Activated naive CD8-positive, alpha-beta T cell treated with anti-CD3 and anti-CD28 coated beads, Interleukin-2, amount 50 U/mL, for 16 hours (primary cell): ENCODE results near the gene C14orf39.

ENCODE experiments used
- DNase-seq: peaks from one replicate; pipeline ENCODE4 v3.0.0-alpha.2; 2020; ENCODE audit warnings: low read depth, low spot score

Gene C14orf39, protein sequence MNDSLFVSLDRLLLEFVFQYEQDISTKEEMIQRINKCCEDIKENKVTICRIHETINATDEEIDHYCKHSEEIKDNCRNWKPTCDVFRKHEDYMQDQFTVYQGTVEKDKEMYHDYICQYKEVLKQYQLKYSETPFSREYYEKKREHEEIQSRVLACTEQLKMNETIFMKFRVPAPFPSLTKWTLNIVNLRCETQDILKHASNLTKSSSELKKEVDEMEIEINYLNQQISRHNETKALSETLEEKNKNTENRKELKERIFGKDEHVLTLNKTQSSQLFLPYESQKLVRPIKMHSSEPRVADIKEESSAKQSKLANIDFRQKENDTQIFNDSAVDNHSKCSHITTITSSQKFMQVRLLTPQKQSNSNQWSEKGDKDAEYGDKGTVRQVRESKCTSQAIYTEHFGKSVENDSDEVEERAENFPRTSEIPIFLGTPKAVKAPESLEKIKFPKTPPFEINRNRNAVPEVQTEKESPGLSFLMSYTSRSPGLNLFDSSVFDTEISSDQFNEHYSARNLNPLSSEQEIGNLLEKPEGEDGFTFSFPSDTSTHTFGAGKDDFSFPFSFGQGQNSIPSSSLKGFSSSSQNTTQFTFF

DNA sequence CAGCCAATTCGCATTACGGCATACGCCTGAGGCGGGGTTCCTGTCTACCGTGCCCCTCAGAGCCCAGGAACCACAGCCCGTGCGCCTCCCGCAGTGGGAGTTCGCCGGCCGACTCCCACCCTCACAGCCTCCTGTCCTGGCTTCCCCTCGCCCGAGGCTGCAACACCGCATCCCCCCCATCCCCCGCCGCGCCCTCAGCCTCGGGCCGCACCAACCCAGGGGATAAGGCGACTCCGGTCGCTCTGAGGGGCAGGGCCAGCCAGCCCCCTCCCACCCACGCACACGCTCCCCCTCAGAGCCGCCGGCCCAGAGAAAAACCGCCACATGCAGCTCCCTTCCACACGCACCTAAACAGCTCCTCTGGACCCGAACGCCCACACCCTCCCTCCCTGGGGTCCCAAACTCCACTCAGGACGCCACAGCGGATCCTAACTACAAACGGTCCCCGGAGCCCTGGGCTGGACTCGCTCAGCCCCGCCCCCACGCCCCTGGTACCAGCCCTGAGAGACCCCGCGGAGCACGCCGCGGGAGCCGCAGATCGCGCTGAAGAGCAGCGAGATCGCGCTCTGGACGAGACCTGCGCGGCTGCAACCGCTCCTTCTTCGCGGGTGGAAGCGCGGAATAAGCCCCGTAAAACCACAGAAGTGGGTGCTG is at the start of gene C14orf39:
Gene C14orf39, minus strand, starts transcription at position 466 of the 654 bp plus-strand sequence. CDS start 985 bp downstream, outside the sequence.
- no peak for DNase-seq

GRCh38 chr14:60532442-60532841 is 46.6 kb upstream of the C14orf39 start:
- no peak for DNase-seq

DNA sequence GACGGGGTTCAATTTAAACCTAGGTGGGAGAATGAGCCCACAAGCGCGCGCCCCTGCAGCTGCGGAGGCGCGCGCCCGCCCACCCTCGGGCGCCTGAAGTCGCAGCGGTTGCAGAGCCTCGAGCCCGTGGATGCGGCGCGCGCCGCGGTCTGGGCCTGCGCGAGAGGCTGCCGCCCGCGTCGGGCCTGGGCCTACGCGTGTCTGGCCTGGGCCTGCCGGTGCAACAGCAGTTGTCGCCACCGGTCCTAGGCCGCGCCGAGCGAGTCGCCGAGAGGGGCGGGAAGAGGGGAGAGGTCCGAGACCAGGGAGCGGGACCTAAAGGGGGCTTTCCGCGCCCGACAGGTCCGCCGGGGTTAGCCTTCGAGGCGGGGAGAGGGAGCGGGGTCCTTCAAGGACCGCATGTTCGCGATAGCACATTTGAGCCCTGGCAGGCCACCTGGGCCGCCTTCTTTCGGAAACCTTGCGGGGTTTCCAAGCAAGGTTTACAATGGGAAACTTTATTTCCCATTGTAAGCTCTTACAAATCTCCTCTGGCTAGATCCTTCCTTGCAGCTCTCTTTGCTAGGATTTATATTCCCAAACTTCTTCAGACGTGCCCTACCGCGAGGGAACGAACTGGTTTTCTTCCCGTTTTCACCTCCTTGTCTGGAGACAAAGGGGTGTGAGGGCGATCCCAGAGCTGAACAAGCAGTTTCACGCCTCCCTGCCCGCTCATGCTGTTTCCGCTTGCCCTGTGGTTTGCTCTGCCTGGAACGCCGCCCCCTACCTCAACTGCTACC is 29.8 kb upstream of the C14orf39 start:
- DNase-seq = no peak

DNA sequence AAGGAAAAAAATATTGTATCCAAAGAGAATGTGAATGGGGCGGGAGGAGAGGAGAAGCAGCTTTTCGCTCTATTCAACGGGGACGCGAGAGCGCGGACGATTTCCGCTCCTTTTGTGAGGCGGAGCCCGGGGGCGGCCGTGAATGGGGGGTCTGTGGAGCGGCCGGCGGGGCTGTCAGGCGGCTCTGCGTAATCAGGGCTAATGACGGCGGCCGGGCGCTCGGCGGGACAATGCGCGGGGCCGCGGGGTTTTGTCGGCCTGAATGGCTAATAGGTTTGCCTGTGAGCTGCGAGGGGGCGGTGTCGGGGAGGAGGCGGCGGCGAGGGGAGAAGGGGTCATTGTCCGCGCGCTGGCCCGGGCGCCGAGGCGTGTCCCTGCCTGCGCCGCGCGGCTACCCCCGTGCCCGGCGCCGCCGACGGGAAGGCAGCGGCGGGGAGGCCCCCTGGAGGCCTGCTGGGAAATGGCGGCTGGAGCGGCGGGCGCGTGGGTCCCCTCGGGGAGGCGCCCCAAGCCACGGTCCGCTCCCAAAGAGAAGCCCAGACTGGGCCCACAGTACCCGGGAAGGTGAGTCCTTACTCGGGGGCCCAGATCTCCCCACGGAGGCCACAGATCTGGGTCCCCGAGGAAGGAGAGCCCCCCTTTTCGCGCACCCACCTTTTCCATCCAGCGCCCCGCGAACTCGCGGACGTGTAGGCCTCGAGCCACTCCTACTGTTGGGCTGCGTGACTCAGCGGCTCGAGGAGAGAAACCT is 29.1 kb upstream of the C14orf39 start:
- DNase-seq = no peak

- no peak for DNase-seq
Observed at GRCh38 chr14:60514378-60514740, 28.5 kb upstream of the C14orf39 start.

GRCh38 chr14:60512973-60513571 is 27.2 kb upstream of the C14orf39 start:
- DNase-seq = no peak

- DNase-seq = no peak
Observed at GRCh38 chr14:60512126-60512525, 26.3 kb upstream of the C14orf39 start.

DNA sequence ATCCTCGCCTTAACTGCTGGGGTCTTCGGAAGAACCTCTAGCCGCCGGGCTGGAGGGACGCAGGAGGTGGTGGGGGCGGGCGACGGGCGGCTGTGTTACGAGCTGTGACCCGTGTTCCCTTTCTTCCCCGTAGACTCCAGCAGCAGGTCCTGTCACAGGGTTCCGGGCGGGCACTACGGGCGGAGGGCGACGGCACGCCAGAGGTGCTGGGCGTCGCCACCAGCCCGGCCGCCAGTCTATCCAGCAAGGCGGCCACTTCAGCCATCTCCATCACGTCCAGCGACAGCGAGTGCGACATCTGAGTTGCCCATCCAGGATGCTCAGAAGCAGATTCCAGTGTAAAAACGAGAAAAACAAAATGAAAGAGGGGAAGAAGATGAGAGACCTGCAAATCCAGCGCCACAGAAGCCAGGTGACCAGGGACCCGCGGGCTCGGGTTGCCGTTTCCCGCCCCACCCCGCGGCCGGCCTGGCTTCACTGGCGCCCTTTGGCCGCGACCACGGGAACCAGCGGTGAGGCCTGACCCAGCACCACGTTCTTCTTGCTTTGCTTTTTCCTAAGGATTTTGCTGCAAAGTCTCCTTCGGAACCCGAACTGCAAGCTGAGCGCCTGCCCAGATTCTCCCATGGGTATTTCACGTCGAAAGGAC is 25.2 kb upstream of the C14orf39 start:
- no peak for DNase-seq

DNA sequence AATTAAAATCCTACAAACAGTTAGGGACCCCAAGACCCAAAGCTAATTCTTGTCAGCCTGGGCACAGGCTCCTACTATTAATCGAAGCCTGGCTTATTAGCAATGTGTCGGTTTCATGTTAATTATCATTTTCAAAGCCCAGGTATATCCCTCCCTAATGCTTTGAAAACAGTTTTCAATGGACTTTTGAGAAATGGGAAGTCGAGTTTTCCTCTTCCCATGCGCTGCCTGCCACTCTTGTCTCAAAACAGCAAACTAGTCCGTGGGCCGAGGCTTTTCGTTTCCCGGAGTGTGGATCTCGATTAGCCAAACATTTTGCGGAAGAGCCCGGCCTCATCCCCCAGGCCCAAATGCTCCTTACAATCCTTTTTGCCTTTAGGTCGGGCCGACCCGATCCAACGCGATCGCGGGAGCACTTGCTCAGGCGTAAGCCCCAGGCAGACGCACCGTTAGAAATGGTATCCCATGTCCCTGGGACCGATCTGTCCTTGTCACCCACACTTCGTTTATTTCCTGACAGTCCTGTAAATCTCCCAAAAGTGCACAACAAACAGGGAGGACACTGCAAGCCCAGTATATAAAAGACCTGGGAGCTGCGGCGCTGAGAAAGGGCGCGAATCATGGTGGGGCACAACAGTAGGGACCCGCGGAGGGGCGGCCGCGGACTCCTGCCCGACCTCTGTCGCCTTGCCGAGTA is 24.5 kb upstream of the C14orf39 start:
- DNase-seq = no peak

DNA sequence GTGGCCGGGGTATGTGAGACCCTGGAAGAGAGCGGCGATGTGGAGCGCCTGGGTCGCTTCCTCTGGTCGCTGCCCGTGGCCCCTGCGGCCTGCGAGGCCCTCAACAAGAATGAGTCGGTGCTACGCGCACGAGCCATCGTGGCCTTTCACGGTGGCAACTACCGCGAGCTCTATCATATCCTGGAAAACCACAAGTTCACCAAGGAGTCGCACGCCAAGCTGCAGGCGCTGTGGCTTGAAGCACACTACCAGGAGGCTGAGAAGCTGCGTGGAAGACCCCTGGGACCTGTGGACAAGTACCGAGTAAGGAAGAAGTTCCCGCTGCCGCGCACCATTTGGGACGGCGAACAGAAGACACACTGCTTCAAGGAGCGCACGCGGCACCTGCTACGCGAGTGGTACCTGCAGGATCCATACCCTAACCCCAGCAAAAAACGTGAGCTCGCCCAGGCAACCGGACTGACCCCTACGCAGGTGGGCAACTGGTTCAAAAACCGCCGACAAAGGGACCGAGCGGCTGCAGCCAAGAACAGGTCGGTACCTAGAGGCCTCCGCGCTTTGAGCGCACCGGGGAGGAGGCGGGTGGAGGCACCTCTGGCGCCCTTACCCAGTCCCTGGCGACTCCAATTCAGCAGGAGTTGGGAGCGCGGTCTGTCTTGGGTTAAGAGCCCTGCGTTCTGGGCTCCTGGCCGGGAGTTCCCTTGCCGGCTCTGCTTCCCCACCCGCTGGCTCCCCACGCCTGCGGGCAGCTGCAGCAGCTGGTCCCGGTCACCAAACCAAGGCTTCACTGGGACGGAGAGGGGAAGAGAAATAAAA is 23.8 kb upstream of the C14orf39 start:
- DNase-seq = no peak

DNA sequence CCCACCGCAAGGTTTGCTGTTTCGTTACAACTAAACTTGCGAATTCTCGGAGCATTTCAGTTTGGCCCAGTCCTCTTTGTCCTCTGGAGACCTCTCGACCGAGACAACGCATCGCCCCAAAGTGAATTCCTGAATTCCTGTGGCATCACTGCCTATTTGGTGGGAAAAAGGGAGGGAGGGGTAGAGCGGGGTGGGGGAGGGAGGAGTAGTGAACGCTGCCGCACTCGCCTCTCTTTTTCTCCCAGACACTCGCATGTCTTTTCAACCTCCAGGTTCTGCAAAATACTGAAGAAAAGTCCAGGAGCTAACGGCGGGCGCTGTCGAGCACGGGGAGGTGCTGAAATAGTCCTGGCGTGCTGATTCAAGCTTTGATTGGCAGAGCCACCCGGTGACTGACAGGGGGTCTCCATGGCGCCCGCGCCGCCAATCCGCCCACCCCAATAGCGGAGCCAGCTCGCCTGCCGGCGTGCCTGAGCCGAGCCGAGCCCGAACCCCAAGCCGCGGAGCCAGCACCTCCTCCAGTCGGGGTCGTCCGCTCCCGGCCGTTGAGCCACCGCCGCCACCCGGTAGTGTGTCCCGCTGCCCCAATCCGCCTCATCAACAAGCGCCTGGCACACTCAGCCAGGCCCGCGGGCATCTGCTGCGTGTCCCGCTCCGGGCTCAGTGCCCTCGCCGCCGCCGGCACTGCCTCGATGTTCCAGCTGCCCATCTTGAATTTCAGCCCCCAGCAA is 23.0 kb upstream of the C14orf39 start, which contains the start of gene SIX6:
Gene SIX6, plus strand, starts transcription at position 440 of the 731 bp plus-strand sequence. Its CDS starts 253 bp downstream, at position 693.
- DNase-seq = no peak

GRCh38 chr14:60508363-60508706 is 22.5 kb upstream of the C14orf39 start:
- DNase-seq = no peak

- no peak for DNase-seq
Observed at GRCh38 chr14:60506985-60507829, 21.3 kb upstream of the C14orf39 start.

GRCh38 chr14:60506462-60506984 is 20.7 kb upstream of the C14orf39 start:
- DNase-seq = no peak

DNA sequence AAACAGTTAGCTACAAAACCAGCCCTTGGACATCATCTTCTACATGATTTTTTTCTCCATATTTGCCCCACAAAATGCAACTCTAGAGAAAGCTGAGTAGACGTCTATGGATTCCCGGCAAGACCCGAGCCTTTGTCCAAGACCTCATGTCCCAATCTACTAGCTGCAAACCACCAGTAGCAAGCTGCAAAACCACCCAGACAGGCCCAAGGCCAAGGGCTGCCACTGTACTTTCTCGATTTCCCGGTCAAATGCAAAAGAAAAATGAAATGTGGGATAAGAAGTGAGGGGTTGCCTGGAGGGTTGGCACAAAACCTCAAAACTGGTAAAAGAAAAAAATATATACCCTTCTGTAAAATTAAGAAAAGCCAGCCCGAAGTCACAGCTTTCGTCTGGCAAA is 20.1 kb upstream of the C14orf39 start:
- no peak for DNase-seq

DNA sequence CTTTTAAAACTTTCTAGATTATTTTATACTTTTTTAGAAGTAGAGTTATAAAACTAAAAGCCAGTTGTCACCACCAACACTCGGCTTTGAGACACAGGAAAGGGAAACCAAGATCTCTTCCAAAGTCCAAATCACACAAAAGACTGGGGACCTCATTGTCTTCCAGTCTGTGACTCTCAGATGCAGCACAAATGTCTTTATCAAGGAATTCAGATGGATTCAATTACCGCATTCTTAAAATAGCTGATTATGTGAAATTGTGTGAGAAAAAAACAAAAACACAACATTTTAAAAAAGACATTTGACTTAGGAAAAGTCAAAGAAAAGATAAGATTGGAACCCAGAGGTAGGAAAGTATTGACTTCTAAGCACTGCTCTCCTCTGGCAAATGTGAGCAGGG is 19.6 kb upstream of the C14orf39 start:
- DNase-seq = no peak

- DNase-seq = no peak
Observed at GRCh38 chr14:60502541-60502940, 16.7 kb upstream of the C14orf39 start.
